ENCODE measurements around the gene CLK1.

The CLK1 gene

DNA sequence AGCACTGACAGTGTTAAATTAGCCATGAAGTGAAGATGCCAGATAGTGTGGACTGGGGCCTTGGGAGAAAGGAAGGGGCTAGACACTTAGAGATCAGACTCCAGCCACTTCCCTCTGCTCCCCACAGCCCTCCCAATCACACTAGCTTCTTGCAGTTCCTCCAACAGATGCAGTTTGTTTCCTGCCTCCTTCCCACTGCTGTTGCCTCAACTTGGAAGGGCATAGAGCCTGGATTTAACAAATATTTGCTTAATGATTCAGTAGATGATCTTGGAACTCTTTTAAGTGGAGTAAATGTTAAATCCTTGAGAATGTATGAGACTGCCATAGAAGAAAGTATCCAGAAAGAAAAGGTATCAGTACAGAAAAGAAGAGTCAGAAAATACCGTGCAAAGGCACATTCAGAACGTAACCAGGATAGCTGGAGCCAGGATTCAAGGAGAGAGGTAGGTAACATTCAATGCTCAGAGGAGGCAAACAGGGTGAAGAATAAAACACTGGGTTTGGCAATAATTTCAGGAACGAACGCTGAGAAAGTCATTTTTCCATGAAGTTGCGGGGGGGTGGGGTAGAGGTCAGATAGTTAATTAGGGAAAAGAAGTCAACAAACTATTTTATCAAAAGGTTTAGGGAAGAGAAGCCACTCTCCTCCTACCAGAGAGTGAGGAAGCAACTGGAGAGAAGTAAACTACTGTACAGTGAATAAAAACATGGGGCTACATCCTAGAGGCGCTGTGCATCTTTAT, 54.0 kb downstream of the CLK1 start:
- no peak for DNase-seq

DNA sequence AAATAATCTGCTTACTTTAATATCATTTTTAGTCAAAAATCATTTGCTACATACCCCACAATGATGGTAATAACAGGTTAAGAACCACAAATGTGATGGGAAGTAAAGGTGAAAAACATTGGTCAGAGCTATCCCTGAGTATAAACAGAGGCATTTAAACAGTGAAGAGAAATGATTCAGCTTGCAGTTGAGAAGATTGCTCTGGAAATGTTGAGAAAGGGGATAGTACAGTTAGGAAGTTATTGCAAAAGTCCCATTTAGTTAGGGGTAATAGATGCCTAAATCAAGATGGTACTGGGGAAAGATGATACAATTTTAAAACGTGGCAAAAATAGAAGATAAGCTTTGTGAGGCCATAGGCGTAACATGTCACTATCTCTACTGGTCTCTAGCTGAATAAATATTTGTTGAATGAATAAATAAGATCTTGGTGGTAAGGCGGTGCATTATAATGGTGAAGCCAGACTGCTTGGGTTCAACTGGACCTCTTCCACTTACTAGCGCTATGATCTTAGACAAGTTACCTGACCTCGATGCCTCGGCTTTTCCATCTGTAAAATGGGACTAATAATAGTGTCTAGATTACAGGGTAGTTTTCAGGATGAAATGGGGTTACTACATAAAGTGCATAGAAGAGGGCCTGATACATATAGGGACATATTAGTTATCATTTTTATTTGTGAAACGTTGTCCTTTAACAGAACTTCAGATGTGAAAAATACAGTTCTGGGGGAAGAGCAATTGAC, 54.8 kb downstream of the CLK1 start:
- DNase-seq: no peak

Measured in activated CD8-positive, alpha-beta memory T cell treated with anti-CD3 and anti-CD28 coated beads, Interleukin-2, amount 50 U/mL, for 4 hours (primary cell).